Measurements from ENCODE around the gene NCF2.

The NCF2 gene

GRCh38 chr1:183609313-183609712, 19.1 kb upstream of the NCF2 start:
- H3K4me3 ChIP-seq (ENCODE audit: low read depth, low read length), result no peak overlapping the region
- DNase-seq (ENCODE audit: low read depth), result peak; percentile 79
- no peak for TF ChIP-seq MYC (IDR thresholded peaks at IDR 0.05; ENCODE audit: low read depth, low read length)
- TF ChIP-seq, protein P1, sequence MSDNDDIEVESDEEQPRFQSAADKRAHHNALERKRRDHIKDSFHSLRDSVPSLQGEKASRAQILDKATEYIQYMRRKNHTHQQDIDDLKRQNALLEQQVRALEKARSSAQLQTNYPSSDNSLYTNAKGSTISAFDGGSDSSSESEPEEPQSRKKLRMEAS (IDR thresholded peaks at IDR 0.05; ENCODE audit: low read depth, low read length), result 0 out of 2 replicates have a peak, but pooled peaks have one; percentile 47
- TF ChIP-seq, protein P2, sequence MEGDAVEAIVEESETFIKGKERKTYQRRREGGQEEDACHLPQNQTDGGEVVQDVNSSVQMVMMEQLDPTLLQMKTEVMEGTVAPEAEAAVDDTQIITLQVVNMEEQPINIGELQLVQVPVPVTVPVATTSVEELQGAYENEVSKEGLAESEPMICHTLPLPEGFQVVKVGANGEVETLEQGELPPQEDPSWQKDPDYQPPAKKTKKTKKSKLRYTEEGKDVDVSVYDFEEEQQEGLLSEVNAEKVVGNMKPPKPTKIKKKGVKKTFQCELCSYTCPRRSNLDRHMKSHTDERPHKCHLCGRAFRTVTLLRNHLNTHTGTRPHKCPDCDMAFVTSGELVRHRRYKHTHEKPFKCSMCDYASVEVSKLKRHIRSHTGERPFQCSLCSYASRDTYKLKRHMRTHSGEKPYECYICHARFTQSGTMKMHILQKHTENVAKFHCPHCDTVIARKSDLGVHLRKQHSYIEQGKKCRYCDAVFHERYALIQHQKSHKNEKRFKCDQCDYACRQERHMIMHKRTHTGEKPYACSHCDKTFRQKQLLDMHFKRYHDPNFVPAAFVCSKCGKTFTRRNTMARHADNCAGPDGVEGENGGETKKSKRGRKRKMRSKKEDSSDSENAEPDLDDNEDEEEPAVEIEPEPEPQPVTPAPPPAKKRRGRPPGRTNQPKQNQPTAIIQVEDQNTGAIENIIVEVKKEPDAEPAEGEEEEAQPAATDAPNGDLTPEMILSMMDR (IDR thresholded peaks at IDR 0.05; ENCODE audit: low read depth, low read length), result peak; percentile 36

- no peak overlapping the region for H3K4me3 ChIP-seq (ENCODE audit: low read depth, low read length)
- no peak for DNase-seq (ENCODE audit: low read depth)
- TF ChIP-seq POLR2A (IDR thresholded peaks at IDR 0.05; ENCODE audit: extremely low read depth, insufficient read length) (no peak), MYC (IDR thresholded peaks at IDR 0.05; ENCODE audit: low read depth, low read length) (no peak)
- TF ChIP-seq, protein P2 (IDR thresholded peaks at IDR 0.05; ENCODE audit: low read depth, low read length), result no peak
- TF ChIP-seq, protein P1 (IDR thresholded peaks at IDR 0.05; ENCODE audit: low read depth, low read length), result no peak
Observed at GRCh38 chr1:183607322-183607980, 17.2 kb upstream of the NCF2 start.

DNA sequence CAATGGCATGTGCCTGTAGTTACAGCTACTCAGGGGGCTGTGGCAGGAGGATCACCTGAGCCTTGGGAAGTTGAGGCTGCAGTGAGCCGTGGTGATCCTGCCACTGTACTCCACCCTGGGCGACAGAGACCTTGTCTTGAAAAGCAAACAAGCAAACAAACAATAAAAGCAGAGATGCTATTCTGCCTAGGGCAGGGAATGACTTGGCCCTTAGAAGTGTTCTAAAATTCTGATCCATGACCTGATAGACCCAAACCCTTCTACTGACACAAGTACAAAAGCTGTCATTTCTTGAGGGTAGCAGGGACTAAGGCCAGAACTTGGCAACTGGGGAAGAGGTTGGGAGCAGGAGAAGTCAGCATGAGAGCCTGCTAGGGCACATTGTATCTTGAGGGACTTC, 15.6 kb upstream of the NCF2 start:
- no peak for DNase-seq (ENCODE audit: low read depth)
- H3K4me3 ChIP-seq (ENCODE audit: low read depth, low read length), result no peak overlapping the region
- TF ChIP-seq POLR2A (IDR thresholded peaks at IDR 0.05; ENCODE audit: extremely low read depth, insufficient read length) (no peak), MYC (IDR thresholded peaks at IDR 0.05; ENCODE audit: low read depth, low read length) (no peak)
- TF ChIP-seq, protein P2 (IDR thresholded peaks at IDR 0.05; ENCODE audit: low read depth, low read length), result no peak
- TF ChIP-seq, protein P1 (IDR thresholded peaks at IDR 0.05; ENCODE audit: low read depth, low read length), result no peak

GRCh38 chr1:183604815-183605214, 14.6 kb upstream of the NCF2 start:
- TF ChIP-seq, protein P1 (IDR thresholded peaks at IDR 0.05; ENCODE audit: low read depth, low read length), result no peak
- no peak for TF ChIP-seq MYC (IDR thresholded peaks at IDR 0.05; ENCODE audit: low read depth, low read length)
- TF ChIP-seq, protein P2 (IDR thresholded peaks at IDR 0.05; ENCODE audit: low read depth, low read length), result no peak
- TF ChIP-seq POLR2A (IDR thresholded peaks at IDR 0.05; ENCODE audit: extremely low read depth, insufficient read length), result no peak
- no peak for DNase-seq (ENCODE audit: low read depth)
- H3K4me3 ChIP-seq (ENCODE audit: low read depth, low read length), result peak overlapping the region; percentile 32

DNA sequence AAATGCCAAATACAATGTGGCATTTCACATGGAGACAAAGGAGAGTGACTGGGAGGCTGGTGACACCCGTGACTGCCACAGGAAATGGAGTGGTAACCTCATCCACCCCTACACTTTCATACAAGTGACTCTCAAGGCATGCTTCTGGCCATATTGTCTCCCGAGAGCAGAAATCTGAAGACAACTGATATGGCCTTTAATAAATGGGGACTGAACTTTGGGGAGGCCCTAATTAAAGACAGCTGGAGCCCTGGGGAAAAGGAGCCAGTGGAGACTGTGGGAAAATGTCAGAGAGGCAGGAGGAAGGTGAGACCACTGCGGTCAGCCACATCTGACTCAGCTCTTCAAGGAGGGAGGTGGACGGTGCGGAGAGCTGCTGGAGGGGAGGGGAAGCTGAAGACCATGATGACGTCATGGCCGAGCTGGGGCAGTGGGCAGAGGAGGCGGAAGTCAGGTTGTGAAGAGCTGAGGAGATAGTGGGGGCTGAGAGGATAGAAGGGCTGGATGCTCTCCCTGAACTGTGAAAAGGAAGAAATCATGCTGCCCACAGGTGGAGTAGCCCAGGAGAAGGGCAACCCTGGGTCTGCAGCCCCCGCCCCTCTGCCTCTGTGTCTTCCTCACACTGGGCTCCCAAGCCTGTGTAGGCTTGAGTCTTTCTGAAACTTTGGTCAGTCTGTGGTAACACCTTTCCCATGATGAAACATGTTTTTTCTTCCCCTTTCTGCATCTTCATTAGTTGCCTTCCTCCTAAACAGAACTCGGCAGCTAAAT, 14.0 kb upstream of the NCF2 start:
- DNase-seq (ENCODE audit: low read depth), result peak; percentile 92
- peak overlapping the region; percentile 32 for H3K4me3 ChIP-seq (ENCODE audit: low read depth, low read length)

More for the DNA sequence above, 14.0 kb upstream of the NCF2 start:
- TF ChIP-seq MYC (IDR thresholded peaks at IDR 0.05; ENCODE audit: low read depth, low read length) (no peak), POLR2A (IDR thresholded peaks at IDR 0.05; ENCODE audit: extremely low read depth, insufficient read length) (no peak)
- TF ChIP-seq, protein P2 (IDR thresholded peaks at IDR 0.05; ENCODE audit: low read depth, low read length), result no peak
- TF ChIP-seq, protein P1 (IDR thresholded peaks at IDR 0.05; ENCODE audit: low read depth, low read length), result no peak; the same call in 1 of the 2 replicates

All from NB4 (cell line).